GM12892 (cell line): ENCODE measurements around the gene CFAP107.

Source experiments
- POLR2A ChIP-seq: IDR thresholded peaks from 2 replicates; pipeline ENCODE4 v1.6.1; 2011; ENCODE audit warnings: low read depth, low read length, control low read depth
- POLR2AphosphoS5 ChIP-seq: IDR thresholded peaks from 2 replicates; pipeline ENCODE4 v1.6.1; 2011; ENCODE audit warnings: low read depth, low read length, control low read depth

DNA sequence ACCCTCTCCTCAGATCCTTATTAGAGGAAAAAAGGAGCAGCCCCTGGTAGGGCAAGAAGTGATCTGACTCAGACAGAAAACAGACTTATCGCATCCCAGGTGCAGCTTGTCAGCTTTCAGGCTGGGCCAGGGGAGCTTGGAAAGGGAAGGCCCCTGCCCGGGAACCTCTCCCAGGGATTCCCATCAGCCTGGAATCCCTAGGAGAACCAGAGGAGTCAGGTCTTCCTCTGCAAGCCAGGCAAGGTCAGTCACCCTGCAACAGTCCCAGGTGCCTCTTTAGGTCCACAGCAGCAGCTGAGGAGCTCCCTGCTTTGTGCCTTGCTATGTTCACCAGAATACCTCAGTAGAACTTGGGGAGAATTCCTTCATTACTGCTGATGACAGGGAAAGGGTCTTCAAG lies 24.6 kb downstream of the CFAP107 start:
- TF ChIP-seq POLR2A (no peak), POLR2AphosphoS5 (no peak)
